Ovary (tissue), 3 donors: ENCODE results near the gene MOB3A.

Source experiments
- EP300 ChIP-seq: sonication (generic); formaldehyde crosslinking; IDR thresholded peaks from one replicate; pipeline ENCODE4 v1.6.1; 2017; ENCODE audit warnings: antibody characterized with exemption
- POLR2A ChIP-seq: fragments of 450-650 bp; IDR thresholded peaks from one replicate; pipeline ENCODE4 v1.6.1; 2017; ENCODE audit warnings: antibody characterized with exemption, mild to moderate bottlenecking, moderate library complexity
- TF ChIP-seq, protein P1 (sequence below), 3 donors: fragments of 450-650 bp in 2 of 3; fragments of 200-600 bp in 1 of 3; IDR thresholded peaks; one replicate each; pipeline versions ENCODE4 v1.5.1 to v1.8.0; 2016 to 2022; ENCODE audit warnings: antibody characterized with exemption in 3 of 3, mild to moderate bottlenecking in 1 of 3
- donor health status: DM: no; HTN: no; CAD: no.

DNA sequence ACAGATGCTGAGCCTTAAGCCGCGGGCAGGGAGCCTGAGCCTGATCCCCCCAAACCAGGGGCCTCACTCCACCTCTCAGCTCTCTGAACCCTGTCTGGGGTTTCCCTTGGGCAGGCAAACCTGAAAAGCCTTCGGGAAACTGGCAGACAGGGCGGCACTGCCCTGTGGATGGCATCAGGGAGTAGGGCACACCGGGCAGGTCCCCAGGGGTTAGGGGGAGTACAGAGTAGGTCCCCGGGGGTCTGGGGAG, 54.8 kb downstream of the MOB3A start:
- TF ChIP-seq POLR2A (no peak), EP300 (no peak)
- TF ChIP-seq, protein P1, sequence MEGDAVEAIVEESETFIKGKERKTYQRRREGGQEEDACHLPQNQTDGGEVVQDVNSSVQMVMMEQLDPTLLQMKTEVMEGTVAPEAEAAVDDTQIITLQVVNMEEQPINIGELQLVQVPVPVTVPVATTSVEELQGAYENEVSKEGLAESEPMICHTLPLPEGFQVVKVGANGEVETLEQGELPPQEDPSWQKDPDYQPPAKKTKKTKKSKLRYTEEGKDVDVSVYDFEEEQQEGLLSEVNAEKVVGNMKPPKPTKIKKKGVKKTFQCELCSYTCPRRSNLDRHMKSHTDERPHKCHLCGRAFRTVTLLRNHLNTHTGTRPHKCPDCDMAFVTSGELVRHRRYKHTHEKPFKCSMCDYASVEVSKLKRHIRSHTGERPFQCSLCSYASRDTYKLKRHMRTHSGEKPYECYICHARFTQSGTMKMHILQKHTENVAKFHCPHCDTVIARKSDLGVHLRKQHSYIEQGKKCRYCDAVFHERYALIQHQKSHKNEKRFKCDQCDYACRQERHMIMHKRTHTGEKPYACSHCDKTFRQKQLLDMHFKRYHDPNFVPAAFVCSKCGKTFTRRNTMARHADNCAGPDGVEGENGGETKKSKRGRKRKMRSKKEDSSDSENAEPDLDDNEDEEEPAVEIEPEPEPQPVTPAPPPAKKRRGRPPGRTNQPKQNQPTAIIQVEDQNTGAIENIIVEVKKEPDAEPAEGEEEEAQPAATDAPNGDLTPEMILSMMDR (IDR thresholded peaks at IDR 0.05) = no peak
